ENCODE measurements around the gene SLC12A7. TPM values are rescaled to one million over a fixed set of nuclear protein-coding genes. Genes with fewer than 3 reads are reported as not detected.

SLC12A7 gene
- total and polyA plus RNA-seq, 12 donors: 1.3 to 52.6 (median 24.4) TPM

DNA sequence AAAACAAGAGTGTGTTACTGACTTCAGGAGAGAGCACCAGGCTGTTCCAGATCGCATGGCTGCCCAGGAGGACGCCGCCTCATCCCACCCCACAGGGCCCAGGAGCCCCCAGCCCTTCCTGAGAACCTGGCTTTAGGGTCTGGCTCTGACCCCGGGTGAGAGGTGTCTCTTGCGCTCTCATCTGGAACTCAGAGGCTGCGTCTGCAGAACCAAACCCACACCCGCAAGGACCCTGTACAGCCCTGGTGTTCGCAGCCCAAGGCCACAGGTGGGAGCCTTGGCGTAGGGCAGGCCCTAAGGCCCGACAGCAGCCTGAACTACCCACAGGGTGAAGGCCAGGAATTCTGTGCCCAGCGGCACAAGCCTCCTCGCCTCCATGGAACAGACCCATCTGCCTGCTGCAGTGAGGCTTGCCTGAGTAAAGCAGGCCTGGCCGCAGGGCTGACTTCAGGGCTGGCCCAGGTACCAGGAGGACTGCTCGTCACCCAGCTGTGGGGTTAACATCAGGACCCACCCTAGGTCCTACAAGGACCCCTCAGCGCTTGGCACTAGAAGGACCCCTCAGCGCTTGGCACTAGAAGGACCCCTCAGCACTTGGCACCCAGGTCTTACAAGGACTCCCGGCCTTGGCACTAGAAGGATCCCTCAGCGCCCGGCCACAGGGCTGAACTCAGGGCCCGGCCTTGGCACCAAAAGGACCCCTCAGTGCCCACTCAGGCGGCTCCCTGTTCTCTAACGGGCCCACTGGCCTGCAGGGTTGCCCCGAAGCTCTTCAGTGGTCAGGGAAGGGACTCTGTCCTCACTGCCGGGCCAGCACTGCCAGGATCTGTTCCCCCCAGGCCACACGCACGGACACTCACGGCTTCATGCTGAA is 55.0 kb downstream of the SLC12A7 start:
- no peaks in the 10 kb centered on the region for H3K9me3 ChIP-seq (replicated peaks in 1 of 3)
- no peak for TF ChIP-seq POLR2A (IDR thresholded peaks at IDR 0.05)
- TF ChIP-seq CTCF (IDR thresholded peaks at IDR 0.05): no peak
- no peaks in the 10 kb centered on the region for H3K4me1 ChIP-seq (replicated peaks in 1 of 2)
- no peak overlapping the region for H3K27ac ChIP-seq
- no peak for DNase-seq
- 91 to 96% (median 94%) methylated on average over 6 to 27 of the region's 27 CpGs for WGBS, 4 donors
- peaks cover 0 to 42% of the 10 kb centered on the region in 2 donors for H3K36me3 ChIP-seq (replicated peaks in 1 of 2)
- no peaks in the 10 kb centered on the region for H3K27me3 ChIP-seq
- intact Hi-C loops (cut with DNase I): no loop called here
- no peak overlapping the region for H3K4me3 ChIP-seq

DNA sequence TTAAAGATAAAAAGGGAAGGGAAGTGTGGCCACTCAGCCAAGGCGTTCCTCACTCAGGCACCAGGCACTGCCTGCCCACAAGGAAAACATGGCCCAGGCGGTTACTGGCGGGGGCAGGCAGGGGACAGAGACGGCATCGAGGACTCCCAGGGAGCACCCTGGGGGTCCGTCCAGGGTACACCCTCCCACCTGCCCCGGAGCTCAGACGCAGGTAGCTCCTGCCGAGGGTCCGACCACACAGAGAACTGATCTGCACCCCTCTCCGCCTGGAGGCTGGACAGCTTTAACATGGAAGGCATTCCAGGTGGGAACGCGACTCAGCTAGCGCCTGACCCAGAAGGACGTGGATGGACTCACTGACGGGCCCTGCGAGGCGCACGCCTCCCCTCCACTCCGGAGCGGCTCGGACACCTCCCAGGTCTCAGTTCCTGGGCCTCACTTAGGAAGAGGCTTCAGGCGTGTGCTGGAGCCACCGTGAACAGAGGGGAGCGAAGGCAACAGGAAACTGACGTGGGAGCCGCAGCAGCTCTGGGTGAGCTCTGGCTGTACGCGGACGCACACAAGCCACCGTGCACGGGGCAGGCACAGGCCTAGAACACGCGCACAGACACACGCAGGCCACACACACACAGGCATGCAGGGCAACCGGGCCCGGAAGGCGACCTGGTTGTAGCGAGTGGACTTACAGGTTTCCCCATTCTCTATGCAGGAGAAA is 55.8 kb downstream of the SLC12A7 start:
- no peak for DNase-seq
- Histone ChIP-seq H3K9me3 (replicated peaks in 1 of 3) (no peaks in the 10 kb centered on the region), H3K4me1 (replicated peaks in 1 of 2) (no peaks in the 10 kb centered on the region), H3K4me3 (no peak overlapping the region), H3K27me3 (no peaks in the 10 kb centered on the region), H3K36me3 (replicated peaks in 1 of 2) (peaks cover 0 to 45% of the 10 kb centered on the region in 2 donors), H3K27ac (no peak overlapping the region)
- TF ChIP-seq CTCF (IDR thresholded peaks at IDR 0.05): no peak
- no peak for TF ChIP-seq POLR2A (IDR thresholded peaks at IDR 0.05)
- WGBS, 4 donors: 93 to 94% (median 93%) methylated on average over 28 to 39 of the region's 39 CpGs
- intact Hi-C loops (cut with DNase I): no loop called here

DNA sequence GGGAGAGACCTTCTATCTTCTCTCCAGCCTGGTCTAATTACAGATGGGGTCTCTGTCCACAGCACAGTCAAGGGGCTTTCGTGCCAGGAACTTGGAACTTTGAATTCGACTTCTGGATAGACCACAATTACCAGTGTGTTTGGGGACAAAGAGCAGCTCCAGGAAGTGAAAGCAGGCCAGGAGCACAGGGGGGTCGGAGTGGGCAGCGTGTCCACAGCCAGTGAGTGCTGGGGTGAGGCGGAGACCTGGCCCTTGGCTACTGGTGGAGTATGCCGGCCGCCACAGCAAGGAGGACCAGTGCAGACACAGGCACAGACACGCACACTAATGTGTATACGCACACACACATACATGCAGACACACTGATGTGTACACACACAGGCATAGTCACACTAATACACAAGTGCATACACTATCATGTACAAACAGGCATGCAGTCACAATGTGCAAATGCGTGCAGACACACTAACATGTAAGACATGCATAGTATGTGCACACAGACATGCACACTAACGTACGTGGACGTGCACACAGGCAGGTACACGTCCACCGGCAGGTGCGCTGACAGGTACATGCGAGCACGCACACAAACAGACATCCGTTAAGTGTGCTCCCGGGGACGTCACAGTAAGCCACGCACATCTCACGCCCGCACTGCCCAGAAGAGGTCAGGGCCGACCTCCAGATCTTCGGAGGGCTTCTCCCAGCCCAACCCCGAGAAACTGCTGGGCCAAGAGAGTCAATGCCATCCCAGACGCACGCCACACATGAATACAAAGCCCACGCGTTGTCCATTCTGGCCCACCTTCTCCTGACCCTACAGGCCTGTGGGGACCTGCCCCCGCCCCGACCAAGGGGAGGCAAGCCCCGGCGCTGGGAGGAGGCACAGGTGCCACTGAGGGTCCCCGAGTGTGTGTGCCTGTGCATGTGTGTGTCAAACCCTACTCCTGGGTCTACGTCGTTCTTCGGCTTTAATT is 56.8 kb downstream of the SLC12A7 start:
- Histone ChIP-seq H3K4me1 (replicated peaks in 1 of 2) (no peaks in the 10 kb centered on the region), H3K27me3 (no peaks in the 10 kb centered on the region), H3K4me3 (no peak overlapping the region), H3K36me3 (replicated peaks in 1 of 2) (peaks cover 0 to 41% of the 10 kb centered on the region in 2 donors), H3K27ac (no peak overlapping the region), H3K9me3 (replicated peaks in 1 of 3) (no peaks in the 10 kb centered on the region)
- intact Hi-C loops (cut with DNase I): no loop called here
- no peak for DNase-seq
- 88 to 95% (median 92%) methylated on average over 26 to 39 of the region's 39 CpGs for WGBS, 4 donors
- no peak for TF ChIP-seq POLR2A (IDR thresholded peaks at IDR 0.05)
- TF ChIP-seq CTCF (IDR thresholded peaks at IDR 0.05): no peak
